ENCODE measurements around the gene SYT1.

GRCh38 chr12:79063258-79063657 is 198.7 kb downstream of the SYT1 start:
- no peak for TF ChIP-seq CTCF (IDR thresholded peaks at IDR 0.05)
- no peak for TF ChIP-seq ZFX (IDR thresholded peaks at IDR 0.05; ENCODE audit: borderline replicate concordance)

Measured in 22Rv1 (cell line).